GM12865 (cell line): ENCODE results near the gene PNKD.

Experiments used
- DNase-seq: peaks from one replicate; pipeline ENCODE4 v3.0.0; 2010; ENCODE audit warnings: low read depth
- H3K4me3 ChIP-seq: 2 replicates; pipeline ENCODE4 v1.5.1; 2011; ENCODE audit warnings: mild to moderate bottlenecking, low read depth, low read length, control low read depth
- CTCF ChIP-seq: IDR thresholded peaks from 2 replicates; pipeline ENCODE4 v1.5.1; 2011; ENCODE audit warnings: low read length, control low read depth, low read depth, inconsistent platforms; ENCODE audit not compliant: insufficient read depth; ENCODE audit errors: missing control alignments

The PNKD gene

GRCh38 chr2:218273908-218274249, 3.6 kb downstream of the PNKD start:
- H3K4me3 ChIP-seq = no peak overlapping the region
- no peak for TF ChIP-seq CTCF
- no peak for DNase-seq

- TF ChIP-seq CTCF = no peak
- no peak overlapping the region for H3K4me3 ChIP-seq
- DNase-seq = no peak
Observed at GRCh38 chr2:218274586-218274985, 4.3 kb downstream of the PNKD start.

GRCh38 chr2:218275371-218276072, 5.2 kb downstream of the PNKD start:
- no peak overlapping the region for H3K4me3 ChIP-seq
- no peak for DNase-seq
- no peak for TF ChIP-seq CTCF

- H3K4me3 ChIP-seq = no peak overlapping the region
- no peak for DNase-seq
- TF ChIP-seq CTCF = no peak
Observed at GRCh38 chr2:218276986-218277755, 6.9 kb downstream of the PNKD start.

GRCh38 chr2:218277921-218278320, 7.6 kb downstream of the PNKD start:
- H3K4me3 ChIP-seq = no peak overlapping the region
- TF ChIP-seq CTCF = no peak
- DNase-seq = no peak

GRCh38 chr2:218278531-218279360, 8.4 kb downstream of the PNKD start:
- H3K4me3 ChIP-seq = no peak overlapping the region
- TF ChIP-seq CTCF = no peak
- no peak for DNase-seq
